Upper lobe of right lung (tissue), 1 donor: ENCODE measurements around the gene PPP1R16B. TPM values are rescaled to one million over a fixed set of nuclear protein-coding genes. Genes with fewer than 3 reads are reported as not detected.
A peak's percentile ranks its signal among the peaks of the same experiment; 100 is the strongest.

Experiments
- ATAC-seq: fragments of 200-7000 bp; cut with Tn5 transposase; one replicate; pipeline ENCODE4 v1.9.1; 2020; ENCODE audit warnings: mild to moderate bottlenecking, moderate library complexity
- DNase-seq: peaks from one replicate; pipeline ENCODE4 v3.0.0-alpha.2; 2020
- H3K27ac ChIP-seq: fragments of 200-600 bp; one replicate; pipeline ENCODE4 v1.8.0; 2022
- H3K27me3 ChIP-seq: fragments of 200-600 bp; one replicate; pipeline ENCODE4 v1.8.0; 2022; ENCODE audit warnings: mild to moderate bottlenecking
- H3K36me3 ChIP-seq: fragments of 200-600 bp; one replicate; pipeline ENCODE4 v1.8.0; 2022
- H3K4me1 ChIP-seq: fragments of 200-600 bp; one replicate; pipeline ENCODE4 v1.8.0; 2022
- H3K4me3 ChIP-seq: fragments of 200-600 bp; one replicate; pipeline ENCODE4 v1.8.0; 2022; ENCODE audit warnings: mild to moderate bottlenecking
- H3K9me3 ChIP-seq: fragments of 200-600 bp; one replicate; pipeline ENCODE4 v1.8.0; 2022
- intact Hi-C: fragments of 100-400 bp; cut with DNase I; formaldehyde crosslinking; loops from one replicate; pipeline ENCODE4 v1.11.0; 2022
- total RNA-seq: library from RNA; stranded (reverse); fragmentation: NEBNext Ultra II Directional; extraction: Animal tissue kit (Norgen Biotek cat#: 25700); gene quantifications from one replicate; pipeline ENCODE4 v1.2.1, GENCODE V29; 2021
- TF ChIP-seq, protein P1 (sequence below): fragments of 200-600 bp; IDR thresholded peaks from one replicate; pipeline ENCODE4 v1.8.0; 2022; ENCODE audit warnings: antibody characterized with exemption
- donor health status: DM: no; HTN: yes; CAD: no; lungs with severe emphysema.

The PPP1R16B gene
- total RNA-seq, 1 donor from 2014 or later: 22.1 TPM

DNA sequence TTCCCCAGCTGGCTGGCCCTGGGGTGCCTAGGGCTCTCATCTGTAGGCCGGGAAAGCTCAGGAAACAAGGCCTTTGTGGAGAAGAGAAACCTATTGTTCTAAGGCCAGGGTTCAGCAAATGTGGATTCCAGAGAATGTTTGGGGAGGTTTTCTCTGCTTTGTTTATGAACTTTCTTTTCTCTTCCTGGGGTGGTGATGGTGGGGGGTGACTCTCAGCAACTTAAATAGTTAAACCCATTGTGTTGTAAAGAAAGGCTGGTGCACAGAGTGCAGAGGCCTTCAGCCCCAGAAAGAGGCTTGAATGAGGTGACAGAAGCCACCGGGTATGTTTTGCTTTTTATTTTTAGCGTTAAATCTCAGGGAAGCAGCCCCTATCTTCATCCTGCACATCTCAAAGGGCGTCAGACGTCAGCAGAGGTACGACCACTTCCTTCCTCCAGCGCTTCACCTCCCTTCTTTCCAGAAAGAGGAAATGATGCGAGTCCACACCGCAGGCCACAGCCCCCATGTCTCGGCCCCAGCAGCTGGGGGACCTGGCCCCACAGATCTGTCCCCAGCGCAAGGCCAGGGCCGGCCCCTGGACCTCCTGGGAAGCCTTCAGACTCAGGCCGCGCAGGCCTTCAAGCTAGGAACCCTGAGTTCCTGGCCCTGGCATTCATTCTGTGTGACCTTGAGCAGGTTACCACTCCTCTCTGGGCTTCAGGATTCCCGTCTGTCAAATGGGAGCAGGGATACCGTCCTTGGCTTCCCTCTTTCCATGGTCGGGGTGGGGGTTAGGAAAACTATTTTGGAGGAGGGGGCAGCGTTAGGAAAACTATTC is 605 bp upstream of the PPP1R16B start:
- intact Hi-C loops: no loop called here
- Histone ChIP-seq H3K36me3 (no peaks in the 10 kb centered on the region), H3K9me3 (no peaks in the 10 kb centered on the region), H3K27ac (peak overlapping the region; percentile 76), H3K4me3 (peak overlapping the region; percentile 60), H3K27me3 (peaks cover 36% of the 10 kb centered on the region), H3K4me1 (peaks cover 33% of the 10 kb centered on the region)
- ATAC-seq (peak; percentile 56), DNase-seq (no peak)
- TF ChIP-seq, protein P1, sequence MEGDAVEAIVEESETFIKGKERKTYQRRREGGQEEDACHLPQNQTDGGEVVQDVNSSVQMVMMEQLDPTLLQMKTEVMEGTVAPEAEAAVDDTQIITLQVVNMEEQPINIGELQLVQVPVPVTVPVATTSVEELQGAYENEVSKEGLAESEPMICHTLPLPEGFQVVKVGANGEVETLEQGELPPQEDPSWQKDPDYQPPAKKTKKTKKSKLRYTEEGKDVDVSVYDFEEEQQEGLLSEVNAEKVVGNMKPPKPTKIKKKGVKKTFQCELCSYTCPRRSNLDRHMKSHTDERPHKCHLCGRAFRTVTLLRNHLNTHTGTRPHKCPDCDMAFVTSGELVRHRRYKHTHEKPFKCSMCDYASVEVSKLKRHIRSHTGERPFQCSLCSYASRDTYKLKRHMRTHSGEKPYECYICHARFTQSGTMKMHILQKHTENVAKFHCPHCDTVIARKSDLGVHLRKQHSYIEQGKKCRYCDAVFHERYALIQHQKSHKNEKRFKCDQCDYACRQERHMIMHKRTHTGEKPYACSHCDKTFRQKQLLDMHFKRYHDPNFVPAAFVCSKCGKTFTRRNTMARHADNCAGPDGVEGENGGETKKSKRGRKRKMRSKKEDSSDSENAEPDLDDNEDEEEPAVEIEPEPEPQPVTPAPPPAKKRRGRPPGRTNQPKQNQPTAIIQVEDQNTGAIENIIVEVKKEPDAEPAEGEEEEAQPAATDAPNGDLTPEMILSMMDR: no peak

DNA sequence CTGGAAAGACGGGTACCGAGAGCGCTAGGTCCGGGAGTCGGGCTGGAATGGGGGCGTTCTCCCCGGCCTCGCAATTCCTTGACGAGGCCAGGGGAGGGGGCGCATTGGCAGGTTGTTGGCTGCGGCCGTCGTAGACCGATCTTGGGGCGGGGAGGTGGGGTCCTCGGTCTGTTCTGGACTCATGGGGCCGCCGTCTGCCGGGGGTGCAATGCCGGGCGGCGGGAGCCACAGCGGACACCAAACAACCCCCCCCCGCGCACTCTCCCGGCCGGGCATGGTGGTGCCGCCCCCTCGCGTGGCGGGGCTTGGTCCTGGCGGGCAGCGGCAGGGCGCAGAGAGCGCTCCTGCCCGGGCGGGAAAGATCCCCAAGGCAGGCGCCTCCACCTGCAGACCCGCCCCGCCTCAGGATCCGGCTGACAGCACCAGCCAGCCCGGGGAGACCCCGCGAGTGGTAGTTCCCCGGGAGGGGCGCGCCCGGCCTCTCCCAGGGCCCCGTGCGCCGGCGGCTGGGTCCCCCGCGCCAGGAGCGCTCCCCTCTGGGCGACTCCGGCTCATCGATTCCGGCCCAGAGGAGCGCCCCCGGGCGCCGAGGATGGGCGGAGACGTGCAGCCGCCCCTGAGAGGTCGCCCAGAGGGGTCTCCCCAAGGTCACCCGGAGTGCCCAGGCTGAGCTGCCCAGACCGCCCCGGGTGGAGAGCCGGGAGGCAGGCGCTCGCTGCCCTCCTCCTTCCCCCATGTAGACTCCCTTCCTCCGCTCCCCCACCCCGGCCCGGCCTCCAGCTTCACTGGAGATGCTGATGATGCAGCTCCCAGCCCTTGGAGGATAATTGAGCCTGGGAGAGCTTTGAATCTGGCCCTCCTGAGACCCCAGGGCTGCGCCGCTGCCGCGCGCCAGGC is 709 bp downstream of the PPP1R16B start:
- intact Hi-C loops: no loop called here
- H3K27ac ChIP-seq: peak overlapping the region; percentile 76
- DNase-seq: peak; percentile 68
- H3K36me3 ChIP-seq: no peaks in the 10 kb centered on the region
- H3K27me3 ChIP-seq: peaks cover 36% of the 10 kb centered on the region
- peak; percentile 37 for ATAC-seq
- TF ChIP-seq, protein P1: no peak
- H3K9me3 ChIP-seq: no peaks in the 10 kb centered on the region
- H3K4me1 ChIP-seq: peaks cover 32% of the 10 kb centered on the region
- H3K4me3 ChIP-seq: peak overlapping the region; percentile 60

DNA sequence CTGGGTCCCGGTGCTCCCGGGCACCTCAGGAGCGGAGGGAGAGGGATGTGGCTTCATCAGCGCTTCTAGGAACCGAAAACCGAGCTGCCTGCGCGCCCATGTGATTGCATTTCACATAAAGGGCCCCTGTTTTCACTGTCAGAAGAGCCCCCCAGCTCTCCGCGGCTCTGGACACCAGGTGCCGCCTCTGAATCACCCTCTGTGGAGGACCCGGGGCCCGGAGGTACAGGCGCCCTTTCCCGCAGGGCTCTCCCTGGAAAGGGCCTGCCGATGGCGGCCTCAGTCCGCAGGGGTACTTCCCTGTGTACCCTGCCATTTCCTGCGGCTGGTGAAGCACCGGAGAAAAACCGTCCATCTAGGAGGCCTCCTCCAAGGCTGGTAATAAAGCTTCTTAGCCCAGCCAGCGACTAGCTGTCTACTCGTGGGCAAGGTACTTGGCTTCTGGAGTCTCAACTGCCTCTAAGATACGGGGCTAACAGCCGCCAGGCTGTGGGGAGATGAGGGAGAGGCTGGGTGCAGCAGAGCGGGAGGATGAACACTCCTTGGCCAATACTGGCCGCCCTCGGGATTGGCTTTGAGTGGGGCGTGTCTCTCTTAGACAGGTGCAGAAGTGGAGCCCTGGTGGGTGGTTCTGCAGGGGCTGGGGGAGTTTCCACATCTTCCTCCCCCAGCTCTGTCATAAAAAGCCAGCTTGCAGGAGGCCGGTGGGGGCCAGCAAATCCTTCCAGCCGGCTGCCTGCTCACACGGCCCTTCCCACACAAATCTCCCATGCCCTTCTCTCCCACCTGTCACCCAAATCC is 1.6 kb downstream of the PPP1R16B start:
- H3K27me3 ChIP-seq: peaks cover 36% of the 10 kb centered on the region
- peak overlapping the region; percentile 76 for H3K27ac ChIP-seq
- TF ChIP-seq, protein P1: no peak
- H3K9me3 ChIP-seq: no peaks in the 10 kb centered on the region
- H3K36me3 ChIP-seq: no peaks in the 10 kb centered on the region
- peak overlapping the region; percentile 60 for H3K4me3 ChIP-seq
- no peak for DNase-seq
- intact Hi-C loops: no loop called here
- H3K4me1 ChIP-seq: peaks cover 34% of the 10 kb centered on the region
- ATAC-seq: peak; percentile 11

DNA sequence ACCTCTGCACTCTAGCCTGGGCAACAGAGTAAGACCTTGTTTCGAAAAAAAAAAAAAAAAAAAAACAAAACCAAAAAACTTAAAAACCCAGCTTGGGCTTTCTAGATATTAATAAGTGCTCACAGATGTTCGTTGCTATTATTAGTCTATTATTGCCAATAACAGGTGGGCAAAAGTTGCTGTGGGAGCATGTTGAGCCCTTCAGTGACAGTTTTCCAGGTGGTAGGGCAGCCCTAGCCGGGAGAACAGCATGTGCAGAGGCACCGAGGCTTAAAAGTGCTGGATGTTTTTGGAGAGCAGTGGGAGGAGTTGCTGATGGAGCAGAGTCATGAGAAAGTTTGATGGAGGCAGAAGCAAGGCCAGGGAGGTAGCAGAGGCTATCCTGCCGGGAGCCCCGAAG is 4.4 kb downstream of the PPP1R16B start:
- DNase-seq: no peak
- Histone ChIP-seq H3K36me3 (no peaks in the 10 kb centered on the region), H3K27ac (no peak overlapping the region), H3K27me3 (peaks cover 40% of the 10 kb centered on the region), H3K9me3 (no peaks in the 10 kb centered on the region), H3K4me3 (no peak overlapping the region), H3K4me1 (peaks cover 29% of the 10 kb centered on the region)
- intact Hi-C loops: no loop called here
- TF ChIP-seq, protein P1: no peak
- ATAC-seq: no peak

DNA sequence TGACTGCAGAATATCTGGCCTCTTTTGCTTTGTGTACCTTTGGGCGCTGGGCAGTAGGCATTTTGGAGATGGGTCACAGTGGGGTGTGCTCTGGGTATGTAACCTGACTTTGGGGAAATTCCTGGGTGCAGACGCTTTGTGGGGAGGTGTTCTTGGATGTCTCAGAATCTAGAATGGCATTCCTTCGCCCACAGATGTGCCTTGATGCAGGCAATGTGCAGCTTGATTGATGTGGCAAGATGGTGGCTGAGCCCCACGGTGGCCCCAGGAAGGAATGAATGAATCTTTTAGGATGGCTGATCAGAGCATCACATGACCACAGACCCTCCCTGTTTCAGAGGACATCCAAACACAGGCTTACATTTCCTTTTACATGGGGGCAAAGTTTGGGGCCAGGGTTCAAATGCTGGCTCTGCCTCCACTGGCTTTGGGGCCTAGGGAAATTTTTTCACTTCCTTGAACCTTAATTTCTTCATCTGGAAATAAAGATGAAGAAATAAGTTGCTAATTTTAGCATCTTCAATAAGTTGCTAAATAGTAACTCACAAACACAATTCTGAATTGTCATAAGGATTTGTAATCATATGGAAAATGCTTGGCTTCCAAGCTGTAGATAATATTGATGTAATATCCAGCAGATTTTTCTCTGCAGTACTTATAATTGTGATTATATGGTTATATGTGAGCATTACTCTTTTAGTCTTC is 5.6 kb downstream of the PPP1R16B start:
- DNase-seq: no peak

More for the DNA sequence above, 5.6 kb downstream of the PPP1R16B start:
- Histone ChIP-seq H3K27ac (no peak overlapping the region), H3K9me3 (no peaks in the 10 kb centered on the region), H3K4me1 (peaks cover 22% of the 10 kb centered on the region), H3K4me3 (no peak overlapping the region), H3K27me3 (peaks cover 33% of the 10 kb centered on the region), H3K36me3 (no peaks in the 10 kb centered on the region)
- ATAC-seq: no peak
- intact Hi-C loops: no loop called here
- TF ChIP-seq, protein P1: no peak
